NCI-H1694 treated with DMSO at 0.1 percent for 48 hours (cell line): ENCODE results near the gene TBX5.

Source experiments
- DNase-seq: peaks from one replicate; lab custom pipeline; 2025; lab: John Stamatoyannopoulos, UW

Gene TBX5

GRCh38 chr12:114319422-114319821 is 86.5 kb downstream of the TBX5 start:
- no peak for DNase-seq

- DNase-seq, result no peak
Measured at GRCh38 chr12:114318984-114319383, 87.0 kb downstream of the TBX5 start.

GRCh38 chr12:114316076-114316475 is 89.9 kb downstream of the TBX5 start:
- DNase-seq, result no peak

GRCh38 chr12:114314974-114315720 is 90.8 kb downstream of the TBX5 start:
- no peak for DNase-seq

GRCh38 chr12:114314403-114314802 is 91.5 kb downstream of the TBX5 start:
- no peak for DNase-seq

- DNase-seq, result no peak
Measured at GRCh38 chr12:114313910-114314309, 92.0 kb downstream of the TBX5 start.

GRCh38 chr12:114311974-114312373 is 94.0 kb downstream of the TBX5 start:
- no peak for DNase-seq

- DNase-seq, result no peak
Measured at GRCh38 chr12:114306646-114307045, 99.3 kb downstream of the TBX5 start.

GRCh38 chr12:114305446-114305845 is 100.5 kb downstream of the TBX5 start:
- DNase-seq, result no peak
